Epithelial cell of esophagus (primary cell): ENCODE results near the gene SLC38A4.

Experiments used
- DNase-seq: peaks from one replicate; pipeline ENCODE4 v3.0.0; 2010; ENCODE audit warnings: low read depth
- H3K4me3 ChIP-seq: 2 replicates; pipeline ENCODE4 v1.5.1; 2011; ENCODE audit warnings: mild to moderate bottlenecking, low read length, control low read depth
- TF ChIP-seq, protein P1 (sequence below): IDR thresholded peaks from 2 replicates; pipeline ENCODE4 v1.5.1; 2011; ENCODE audit warnings: low read depth, mild to moderate bottlenecking, low read length, control low read depth, inconsistent platforms; ENCODE audit not compliant: insufficient read depth; ENCODE audit errors: missing control alignments

Gene SLC38A4, protein sequence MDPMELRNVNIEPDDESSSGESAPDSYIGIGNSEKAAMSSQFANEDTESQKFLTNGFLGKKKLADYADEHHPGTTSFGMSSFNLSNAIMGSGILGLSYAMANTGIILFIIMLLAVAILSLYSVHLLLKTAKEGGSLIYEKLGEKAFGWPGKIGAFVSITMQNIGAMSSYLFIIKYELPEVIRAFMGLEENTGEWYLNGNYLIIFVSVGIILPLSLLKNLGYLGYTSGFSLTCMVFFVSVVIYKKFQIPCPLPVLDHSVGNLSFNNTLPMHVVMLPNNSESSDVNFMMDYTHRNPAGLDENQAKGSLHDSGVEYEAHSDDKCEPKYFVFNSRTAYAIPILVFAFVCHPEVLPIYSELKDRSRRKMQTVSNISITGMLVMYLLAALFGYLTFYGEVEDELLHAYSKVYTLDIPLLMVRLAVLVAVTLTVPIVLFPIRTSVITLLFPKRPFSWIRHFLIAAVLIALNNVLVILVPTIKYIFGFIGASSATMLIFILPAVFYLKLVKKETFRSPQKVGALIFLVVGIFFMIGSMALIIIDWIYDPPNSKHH

DNA sequence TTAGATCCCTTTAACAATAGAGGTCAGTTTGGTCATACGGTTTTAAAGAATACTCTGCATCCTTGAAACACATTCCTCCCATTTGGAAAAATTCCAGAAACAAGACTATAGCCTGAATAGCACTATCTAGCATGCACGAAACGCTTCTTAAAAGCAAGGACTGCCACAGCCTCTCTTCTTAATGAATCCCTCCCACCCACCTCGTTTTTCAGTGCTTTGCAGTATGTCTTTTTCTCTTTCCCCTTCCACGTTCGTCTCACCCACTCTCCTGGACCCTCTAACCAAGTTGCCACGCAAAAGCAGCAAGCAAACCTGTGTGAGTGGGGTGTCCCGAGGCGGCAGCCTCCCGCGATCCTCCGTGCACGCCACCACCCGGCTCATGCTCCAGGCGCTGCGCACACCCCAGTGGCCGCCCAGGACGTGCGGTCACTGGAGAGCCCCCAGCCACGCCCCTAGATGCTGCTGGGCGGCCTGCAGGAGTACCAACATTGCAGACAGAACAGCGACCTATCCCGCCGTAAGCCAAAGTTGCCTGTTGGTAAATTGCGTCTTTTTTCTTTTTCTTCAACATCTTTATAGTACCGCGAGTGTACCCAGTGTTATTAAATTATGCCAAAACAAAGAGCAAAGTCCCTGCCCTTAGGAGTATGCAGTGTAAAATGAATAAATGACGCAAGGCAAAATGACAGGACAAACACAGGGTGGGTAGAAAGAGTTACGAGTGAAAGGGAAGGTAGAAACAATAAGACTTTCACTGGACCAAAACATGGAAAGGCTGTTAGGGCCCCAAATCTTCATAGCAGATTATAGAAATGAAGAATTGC, at the start of gene SLC38A4:
Gene SLC38A4, minus strand, starts transcription at position 407 of the 824 bp plus-strand sequence. CDS start 32,926 bp downstream, outside the sequence.
- H3K4me3 ChIP-seq: peak within 1 kb of the TSS; percentile 9
- DNase-seq: no peak
- TF ChIP-seq, protein P1, sequence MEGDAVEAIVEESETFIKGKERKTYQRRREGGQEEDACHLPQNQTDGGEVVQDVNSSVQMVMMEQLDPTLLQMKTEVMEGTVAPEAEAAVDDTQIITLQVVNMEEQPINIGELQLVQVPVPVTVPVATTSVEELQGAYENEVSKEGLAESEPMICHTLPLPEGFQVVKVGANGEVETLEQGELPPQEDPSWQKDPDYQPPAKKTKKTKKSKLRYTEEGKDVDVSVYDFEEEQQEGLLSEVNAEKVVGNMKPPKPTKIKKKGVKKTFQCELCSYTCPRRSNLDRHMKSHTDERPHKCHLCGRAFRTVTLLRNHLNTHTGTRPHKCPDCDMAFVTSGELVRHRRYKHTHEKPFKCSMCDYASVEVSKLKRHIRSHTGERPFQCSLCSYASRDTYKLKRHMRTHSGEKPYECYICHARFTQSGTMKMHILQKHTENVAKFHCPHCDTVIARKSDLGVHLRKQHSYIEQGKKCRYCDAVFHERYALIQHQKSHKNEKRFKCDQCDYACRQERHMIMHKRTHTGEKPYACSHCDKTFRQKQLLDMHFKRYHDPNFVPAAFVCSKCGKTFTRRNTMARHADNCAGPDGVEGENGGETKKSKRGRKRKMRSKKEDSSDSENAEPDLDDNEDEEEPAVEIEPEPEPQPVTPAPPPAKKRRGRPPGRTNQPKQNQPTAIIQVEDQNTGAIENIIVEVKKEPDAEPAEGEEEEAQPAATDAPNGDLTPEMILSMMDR: no peak

DNA sequence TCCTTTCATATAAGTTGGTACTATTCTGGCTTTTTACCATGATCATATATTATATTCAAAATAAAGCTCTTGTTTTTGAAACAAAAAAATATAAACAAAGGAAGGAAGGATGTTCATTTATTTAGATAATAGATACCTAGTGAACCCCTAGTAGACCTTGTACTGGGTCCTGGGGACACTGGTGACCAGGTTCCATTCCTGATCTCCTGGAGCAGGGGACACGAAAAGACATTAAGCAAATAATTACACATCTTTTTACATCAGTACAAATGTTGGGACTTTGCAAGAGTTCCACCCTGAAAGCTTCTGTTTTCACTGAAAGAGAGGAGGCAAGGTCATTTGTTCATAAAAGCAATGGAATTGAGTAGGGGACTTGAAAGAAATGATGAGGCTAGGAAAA, 49.3 kb upstream of the SLC38A4 start:
- H3K4me3 ChIP-seq: no peak overlapping the region
- DNase-seq: no peak
- TF ChIP-seq, protein P1: no peak

DNA sequence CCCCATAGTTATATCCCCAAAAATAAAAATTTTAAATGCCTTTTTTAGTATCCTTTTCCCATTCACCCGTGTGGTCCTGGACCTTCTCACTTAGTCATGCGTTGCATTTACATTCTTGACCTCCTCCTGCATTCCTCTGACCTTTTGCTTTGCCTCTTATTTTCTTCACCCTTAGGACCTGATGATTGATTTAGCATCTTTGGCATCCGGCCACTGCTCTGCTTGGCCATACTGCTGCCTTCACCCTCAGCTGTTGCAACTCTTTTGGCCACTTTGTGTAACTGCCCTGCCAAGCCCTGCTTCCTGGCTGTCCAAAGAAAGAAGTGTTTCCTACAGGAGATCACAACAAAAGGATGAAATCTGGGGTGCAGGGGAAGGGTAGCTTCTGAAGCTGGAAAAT, 48.8 kb upstream of the SLC38A4 start:
- H3K4me3 ChIP-seq: no peak overlapping the region
- TF ChIP-seq, protein P1: no peak
- DNase-seq: no peak

DNA sequence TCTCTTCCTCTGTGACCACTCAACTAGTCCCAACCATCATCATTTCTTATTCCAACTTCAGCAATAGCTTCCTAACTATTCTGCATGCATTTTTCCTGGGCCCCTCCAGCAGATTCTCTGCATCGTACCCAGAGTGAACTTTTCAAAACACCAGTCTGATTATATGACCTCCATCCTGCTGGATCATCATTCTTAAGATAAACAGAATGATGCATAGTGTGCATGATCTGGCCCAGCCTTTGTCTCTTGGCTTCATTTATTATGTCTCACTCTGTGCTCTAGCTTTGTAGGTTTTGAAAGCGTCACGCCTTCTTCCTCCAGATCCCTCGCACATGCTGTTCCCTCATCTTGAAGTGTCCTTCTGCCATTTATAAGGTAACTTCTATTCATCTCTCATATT, 46.3 kb upstream of the SLC38A4 start:
- no peak for DNase-seq

DNA sequence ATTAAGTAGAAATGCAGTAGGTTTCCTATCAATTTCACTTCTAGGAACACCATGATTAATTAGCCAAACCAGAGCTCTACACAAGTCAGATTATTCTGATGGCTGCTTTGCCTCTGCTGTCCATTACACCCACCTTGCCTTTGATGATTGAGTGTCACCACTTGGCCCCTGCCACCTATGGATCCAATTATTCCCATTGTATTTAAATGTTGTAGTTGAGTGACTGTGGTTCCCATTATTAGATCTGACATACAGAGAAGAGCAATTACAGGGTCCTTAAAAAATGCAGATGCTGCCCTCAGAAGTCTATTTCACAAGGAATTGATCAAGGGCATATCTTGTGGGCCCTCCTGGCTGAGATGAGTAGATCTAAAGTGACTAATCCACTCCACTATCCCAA, 39.5 kb upstream of the SLC38A4 start:
- DNase-seq: no peak
- TF ChIP-seq, protein P1: no peak
- no peak overlapping the region for H3K4me3 ChIP-seq

More for the DNA sequence above, 46.3 kb upstream of the SLC38A4 start:
- TF ChIP-seq, protein P1: no peak
- H3K4me3 ChIP-seq: no peak overlapping the region

DNA sequence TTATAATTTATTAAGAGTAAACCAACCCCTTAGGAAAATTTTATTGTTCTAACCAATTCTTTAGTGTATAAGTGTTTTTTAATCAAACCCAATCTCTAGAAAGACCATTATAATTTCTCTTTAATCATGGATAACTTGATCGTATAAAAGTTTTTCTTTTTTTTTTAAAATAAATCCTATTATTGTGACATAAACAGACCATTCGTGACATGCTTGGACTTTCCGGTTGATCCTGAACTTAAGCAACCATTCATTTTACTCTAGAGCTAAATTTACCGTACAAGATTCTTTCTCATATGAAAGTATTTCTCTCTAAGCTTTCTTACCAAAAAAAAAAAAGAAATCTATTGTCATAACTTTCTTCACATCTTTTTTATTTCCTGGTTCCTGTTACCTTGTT, 32.6 kb upstream of the SLC38A4 start:
- TF ChIP-seq, protein P1: no peak
- no peak overlapping the region for H3K4me3 ChIP-seq
- no peak for DNase-seq
